HG03095 (cell line): ENCODE measurements around the gene B4GALNT4.
"Not testable (repeated sequence)": the region's sequence is repeated elsewhere in the genome, so short reads cannot be mapped to it uniquely, and the experiment has no call there.

Experiments
- ATAC-seq: cut with Tn5 transposase; IDR thresholded peaks from one replicate; pipeline ENCODE4 v1.9.1; 2021; ENCODE audit warnings: moderate library complexity; ENCODE audit not compliant: unreplicated experiment

B4GALNT4 gene

DNA sequence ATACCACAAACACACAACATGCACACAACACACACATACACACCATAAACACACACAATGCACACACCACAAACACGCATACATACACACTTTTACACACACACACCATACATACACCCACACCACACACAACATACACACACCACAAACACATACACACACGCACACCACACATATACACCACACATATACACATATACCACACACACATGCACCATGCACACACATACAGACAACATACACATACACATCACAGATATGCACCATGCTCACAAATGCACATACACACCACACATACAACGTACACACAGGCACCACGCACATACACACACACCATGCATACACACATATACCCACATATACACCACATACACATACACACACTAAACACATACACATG, 11.7 kb upstream of the B4GALNT4 start:
- ATAC-seq = no peak

DNA sequence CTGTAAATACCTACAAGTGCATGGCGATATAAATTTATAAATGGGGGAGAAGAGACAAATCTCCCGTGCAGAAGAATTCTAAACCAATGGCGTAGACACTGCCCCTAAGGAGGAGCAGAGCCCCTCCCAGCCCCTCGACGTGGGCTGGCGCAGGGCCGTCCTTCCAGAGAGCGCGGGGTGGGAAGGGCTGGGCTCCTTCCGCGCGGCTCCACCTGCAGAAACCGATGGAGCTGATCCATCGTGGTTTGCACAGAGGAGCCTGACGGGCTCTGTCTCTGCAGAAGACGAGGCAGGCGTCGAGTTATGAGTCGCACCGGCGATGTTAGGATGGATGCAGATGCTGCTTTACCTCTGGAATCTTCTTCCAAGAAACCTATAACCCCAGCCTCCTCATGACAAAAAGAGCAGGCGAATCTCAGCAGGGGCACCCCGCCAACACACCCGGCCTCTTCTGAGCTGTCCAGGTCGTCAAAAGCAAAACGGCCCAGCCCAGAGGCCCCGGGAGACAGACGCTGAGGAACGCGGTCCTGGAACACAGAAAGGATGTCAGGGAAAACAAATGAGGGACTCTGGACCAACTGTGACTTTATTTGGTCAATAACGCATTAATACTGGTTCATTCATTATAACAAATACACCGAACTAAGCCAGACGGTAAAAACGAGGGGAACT, 11.0 kb upstream of the B4GALNT4 start:
- no peak for ATAC-seq

DNA sequence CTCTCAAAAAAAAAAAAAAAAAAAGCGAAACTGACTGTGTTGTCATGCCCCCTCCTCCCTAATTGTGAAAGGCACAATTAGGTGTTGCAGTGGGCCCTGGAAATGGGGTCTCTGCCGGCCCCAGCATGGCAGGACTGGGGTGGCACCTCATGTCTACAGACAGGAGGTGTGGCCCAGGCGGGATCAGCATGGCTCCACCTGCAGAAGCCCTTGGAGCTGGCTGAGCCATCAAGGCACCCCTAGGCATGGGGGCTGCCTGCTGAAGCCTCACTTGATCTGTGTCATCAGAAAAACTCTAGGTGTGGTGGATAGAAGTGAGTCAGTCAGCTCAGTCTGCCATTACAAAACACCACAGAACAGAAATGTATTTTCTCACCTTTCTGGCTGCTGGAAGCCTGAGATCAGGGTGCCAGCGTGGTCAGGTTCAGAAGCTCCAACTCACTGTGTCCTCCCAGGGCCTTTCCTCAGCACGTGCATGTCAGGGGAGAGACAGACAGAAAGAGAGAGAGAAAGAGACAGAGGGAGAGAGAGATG, 10.1 kb upstream of the B4GALNT4 start:
- ATAC-seq = no peak

DNA sequence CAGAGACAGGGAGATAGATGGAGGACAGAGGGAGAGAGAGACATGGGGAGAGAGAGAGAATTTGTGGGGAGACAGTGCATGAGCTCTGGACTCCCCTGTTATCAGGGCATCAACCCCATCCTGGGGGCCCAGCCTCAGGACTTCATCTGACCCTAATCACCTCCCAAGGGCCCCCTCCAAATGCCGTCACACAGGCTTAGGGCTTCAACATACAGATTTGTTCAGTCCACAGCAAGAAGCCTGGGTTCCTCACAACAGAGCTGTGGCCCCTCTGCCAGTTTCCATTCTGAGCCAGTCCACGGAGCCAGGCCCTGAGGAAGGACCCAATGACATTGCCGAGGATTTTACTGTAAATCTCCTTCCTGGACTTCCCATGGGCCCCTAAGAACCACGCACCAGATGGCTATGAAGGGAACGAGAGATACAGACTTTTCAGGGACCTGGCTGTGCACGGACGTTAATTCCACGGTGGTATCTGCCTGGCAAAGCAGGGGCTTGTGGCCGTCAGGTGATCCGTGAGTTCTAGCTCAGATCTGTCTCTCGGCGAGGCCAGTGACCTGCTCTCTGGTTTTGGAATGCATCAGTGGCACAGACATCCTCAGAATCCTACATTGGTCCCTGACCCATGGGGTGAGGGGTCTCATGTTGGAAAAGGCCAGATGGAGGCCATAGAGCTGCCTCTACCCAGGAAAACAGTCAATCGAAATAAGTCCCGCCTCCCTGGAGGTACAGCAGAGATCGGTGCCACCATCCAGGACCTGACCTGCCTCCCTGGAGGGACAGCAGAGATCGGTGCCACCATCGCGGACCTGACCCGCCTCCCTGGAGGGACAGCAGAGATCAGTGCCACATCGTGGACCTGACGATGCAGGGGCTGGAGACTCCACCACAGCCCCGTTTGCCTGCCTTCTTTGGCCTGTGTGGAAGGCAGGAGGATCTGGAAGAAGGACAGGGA, 8.7 kb upstream of the B4GALNT4 start:
- ATAC-seq = no peak

DNA sequence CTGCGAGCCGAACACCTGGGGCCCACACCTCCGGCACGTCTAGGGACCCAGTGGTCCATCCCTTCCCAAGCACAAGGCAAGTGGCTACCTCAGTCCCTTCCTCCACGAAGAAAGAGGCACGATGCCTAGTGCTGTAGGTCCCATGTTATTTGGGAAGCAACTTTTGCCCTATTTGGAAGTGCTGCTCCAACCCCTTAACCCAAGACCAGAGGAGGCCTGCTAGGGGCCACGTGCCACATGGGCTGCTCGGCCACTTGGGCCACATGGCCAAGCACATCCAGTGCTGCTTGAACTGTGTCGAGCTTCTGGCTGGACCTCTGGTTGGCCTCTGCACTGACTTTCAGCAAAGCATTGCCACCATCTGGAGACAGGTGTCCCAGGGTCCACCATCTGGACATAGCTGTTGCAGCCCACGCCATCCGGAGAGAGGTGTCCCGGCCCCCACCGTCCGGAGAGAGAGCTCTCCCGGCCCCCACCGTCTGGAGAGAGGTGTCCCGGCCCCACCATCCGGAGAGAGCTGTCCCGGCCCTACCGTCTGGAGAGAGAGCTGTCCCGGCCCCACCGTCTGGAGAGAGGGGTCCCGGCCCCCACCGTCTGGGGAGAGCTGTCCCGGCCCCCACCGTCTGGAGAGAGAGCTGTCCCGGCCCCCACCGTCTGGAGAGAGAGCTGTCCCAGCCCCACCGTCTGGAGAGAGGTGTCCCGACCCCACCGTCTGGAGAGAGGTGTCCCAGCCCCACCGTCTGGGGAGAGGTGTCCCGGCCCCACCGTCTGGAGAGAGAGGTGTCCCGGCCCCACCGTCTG, 6.5 kb upstream of the B4GALNT4 start:
- ATAC-seq = no peak

DNA sequence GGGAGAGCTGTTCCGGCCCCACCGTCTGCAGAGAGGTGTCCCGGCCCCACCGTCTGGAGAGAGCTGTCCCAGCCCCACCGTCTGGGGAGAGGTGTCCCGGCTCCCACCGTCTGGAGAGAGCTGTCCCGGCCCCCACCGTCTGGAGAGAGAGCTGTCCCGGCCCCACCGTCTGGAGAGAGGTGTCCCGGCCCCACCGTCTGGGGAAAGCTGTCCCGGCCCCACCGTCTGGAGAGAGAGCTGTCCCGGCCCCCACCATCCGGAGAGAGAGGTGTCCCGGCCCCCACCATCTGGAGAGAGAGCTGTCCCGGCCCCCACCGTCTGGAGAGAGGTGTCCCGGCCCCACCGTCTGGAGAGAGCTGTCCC, 5.9 kb upstream of the B4GALNT4 start:
- ATAC-seq = not testable (repeated sequence)

DNA sequence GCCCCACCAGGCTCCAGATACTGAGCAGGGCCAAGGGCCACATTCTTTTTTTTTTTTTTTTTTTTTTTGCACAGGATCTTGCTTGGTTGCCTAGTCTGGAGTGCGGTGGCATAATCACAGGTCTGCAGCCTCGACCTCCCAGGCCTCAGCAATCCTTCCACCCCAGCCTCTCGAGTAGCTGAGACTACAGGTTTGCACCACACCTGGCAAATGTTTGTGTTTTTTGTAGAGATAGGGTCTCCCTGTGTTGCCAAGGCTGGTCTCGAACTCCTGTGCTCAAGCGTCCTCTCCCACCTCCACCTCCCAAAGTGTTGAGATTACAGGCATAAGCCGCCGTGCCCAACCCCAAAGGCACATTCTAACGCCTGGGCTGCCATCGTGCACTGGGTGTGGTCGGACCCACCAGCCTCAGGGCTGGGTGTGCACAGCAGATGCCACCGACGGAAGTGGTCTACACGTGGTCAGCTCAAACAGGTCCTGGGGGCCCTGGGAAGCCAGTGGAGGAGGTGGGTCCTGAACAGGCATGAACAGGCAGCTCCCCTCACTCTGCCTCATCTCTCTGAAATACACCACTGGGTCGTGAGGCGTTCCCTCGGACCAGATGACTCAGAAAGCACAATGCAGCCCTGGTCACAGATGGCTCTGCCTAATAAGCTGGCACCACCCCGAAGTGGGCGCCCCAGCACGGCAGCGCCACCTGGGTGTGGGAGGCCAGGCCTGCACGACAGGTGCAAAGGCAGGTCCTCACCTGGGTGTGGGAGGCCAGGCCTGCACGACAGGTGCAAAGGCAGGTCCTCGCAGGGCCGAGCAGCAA, 5.1 kb upstream of the B4GALNT4 start:
- no peak for ATAC-seq

DNA sequence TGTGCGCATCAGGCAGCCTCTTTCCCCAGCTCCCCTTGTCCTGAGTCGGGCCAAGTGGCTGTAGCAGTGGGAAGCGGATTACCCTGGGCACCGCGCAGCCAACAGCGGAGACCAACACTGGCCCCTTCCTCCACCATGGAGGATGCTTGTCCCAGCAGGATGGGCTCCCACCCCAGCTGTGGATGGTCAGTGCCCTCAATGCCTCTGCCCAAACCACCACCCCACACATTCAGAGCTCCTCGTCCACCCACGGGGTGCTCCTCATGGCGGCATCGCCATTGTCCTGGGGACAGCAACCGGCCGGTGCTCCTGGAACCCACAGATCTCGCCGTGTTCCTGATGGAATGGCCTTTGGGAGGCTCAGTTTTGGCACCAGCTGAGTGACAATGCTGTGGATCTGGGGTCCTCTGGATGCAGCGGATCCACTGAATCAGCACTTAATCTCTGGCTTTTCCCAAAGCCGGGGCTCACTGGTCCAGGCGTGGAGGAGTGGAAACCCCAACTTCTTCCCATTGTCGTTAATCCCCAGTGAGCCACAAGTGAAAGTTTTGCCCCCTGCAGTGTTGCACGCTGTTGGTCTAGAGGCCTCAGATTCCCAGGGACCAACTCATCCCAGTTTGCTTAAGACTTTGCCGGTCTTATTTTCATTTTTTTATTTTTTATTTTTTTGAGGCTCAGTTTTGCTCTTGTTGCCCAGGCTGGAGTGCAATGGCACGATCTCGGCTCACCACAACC, 4.1 kb upstream of the B4GALNT4 start:
- ATAC-seq = no peak

DNA sequence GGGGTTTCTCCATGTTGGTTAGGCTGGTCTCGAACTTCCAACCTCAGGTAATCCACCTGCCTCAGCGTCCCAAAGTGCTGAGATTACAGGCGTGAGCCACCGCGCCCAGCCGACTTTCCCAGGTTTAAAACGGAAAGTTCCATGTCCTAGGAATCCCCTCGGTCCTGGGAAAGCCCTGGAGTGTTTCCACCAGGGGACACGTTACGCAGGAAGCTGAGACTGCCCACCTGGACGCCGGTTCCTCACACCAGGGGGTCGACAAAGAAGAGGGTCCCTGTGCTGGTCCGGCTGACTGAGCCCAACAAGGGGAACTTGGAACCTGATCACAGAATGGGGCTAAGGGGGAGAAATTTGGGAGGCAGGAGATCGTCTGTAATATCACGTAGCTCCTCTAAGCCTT, 3.5 kb upstream of the B4GALNT4 start:
- ATAC-seq = no peak

DNA sequence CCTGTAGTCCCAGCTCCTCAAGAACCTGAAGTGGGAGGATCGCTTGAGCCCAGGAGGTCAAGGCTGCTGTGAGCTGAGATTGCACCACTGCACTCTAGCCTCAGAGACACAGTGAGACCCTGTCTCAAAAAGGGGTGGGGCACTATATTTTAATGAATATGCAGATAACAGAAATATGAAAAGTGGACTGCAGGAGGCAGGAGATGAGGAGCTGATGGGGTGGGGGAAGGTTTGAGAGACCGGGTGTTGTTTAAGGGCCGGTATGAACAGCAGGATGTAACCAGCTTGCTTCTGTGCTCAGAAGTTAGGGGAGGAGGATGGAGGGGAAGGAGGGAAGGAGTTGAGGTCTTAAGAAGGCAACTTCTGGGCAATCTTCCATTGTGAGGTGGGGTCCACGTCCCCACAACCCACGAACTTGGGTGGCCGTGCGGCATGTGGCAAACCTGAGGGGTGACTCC, 1.3 kb upstream of the B4GALNT4 start:
- no peak for ATAC-seq

DNA sequence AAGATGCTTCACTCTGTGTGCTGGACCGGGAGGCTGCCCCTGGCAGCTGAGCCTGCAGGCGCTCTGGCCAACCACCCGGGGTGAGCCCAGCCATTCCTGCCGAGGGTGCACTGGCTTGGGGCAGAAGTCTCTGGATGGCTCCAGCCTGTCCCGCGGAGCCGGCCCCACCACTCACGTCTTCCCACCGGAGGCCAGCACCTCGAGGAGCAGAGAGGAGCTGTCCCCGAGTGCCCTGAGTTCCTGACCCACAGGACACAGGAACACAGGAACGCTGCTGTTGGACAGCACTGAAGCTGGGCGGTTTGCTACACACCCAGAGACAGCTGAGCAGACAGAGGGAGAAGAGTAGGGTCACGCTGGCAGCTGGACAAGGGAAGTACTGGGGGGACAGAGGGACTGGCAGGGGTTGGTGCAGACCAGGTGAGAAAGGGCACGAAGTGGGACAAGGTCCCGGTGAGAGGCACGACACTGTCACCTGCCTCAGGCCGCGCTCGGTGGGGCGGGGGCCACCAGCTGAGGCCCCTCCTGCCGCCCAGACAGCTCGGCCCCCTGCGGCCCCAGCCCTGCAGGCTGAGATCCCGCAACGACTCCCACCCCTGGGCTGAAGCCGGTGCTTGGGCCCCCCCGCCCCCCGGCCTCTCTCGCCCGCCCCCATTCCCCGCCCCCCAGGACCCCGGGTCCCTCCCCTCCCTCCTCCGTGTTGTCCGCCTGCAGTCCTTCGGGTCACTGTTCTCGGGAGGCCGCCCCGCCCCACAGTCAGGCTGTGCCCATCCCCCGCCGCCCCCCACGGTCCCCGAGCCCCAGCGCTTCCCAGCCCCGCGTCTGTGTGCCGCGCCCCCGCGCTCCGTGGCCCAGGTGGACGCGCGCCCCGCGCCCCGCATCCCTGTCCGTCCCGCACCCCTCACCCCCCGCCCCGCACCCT, 624 bp upstream of the B4GALNT4 start:
- no peak for ATAC-seq

DNA sequence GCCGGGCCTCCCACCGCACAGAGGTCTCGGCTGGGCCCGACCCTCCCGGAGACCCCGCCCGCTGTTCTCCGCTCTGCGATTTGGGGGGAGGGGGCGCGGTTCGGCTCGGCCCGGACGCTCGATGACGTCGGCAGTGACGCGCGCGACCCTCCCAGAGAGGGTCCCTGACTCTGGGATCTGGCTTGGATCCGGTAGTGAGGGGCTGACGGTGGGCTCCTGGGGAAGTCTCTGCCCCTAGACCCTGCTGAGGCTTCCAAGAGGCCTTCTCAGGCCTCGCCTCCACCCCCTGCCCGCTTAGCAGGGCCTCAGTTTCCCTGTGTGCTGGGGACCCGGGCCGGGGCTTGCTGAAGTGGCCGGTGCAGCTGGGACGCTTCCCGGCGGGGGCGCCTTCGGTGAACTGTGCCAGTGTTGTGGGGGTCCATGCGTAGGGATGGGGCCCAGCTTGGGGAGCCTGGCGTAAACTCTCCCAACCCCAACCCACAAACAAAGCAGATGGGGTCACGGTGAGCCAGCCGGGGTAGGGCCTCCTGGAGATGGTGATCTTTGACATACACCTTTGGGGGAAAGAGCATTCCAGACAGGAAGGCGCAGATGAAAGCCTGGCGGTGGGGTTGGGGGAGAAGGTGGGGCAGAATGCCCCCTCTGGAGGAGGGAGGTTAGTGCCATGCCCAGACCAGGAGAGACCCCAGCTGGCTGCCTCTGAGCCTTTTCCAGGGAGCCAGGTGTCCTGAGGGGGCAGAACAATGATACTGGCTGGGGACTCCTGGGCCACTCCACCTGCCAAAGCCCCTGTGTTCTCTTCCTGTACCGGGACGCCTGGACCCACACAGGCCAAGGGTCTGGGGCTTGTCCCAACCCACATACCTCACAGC, 1.0 kb downstream of the B4GALNT4 start:
- no peak for ATAC-seq

DNA sequence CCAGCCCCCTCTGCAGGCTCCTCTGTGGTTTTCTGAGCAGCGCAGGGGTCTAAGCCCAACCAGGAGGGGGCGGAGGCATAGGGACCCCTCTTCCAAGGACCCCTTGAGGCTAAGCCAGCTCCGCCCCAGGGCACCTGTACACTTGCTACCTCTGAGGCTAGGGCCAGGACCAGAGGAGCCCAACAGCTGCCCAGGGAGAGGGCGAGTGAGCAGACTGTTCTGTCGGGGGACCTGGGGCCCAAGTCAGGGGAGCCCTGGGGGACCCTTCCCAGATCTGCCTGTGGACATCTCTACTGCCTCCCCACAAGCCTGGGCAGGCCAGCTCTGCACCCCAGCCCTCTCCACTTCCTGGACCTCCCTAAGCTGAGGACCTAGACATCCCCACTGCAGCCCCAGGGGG, 1.8 kb downstream of the B4GALNT4 start:
- no peak for ATAC-seq

DNA sequence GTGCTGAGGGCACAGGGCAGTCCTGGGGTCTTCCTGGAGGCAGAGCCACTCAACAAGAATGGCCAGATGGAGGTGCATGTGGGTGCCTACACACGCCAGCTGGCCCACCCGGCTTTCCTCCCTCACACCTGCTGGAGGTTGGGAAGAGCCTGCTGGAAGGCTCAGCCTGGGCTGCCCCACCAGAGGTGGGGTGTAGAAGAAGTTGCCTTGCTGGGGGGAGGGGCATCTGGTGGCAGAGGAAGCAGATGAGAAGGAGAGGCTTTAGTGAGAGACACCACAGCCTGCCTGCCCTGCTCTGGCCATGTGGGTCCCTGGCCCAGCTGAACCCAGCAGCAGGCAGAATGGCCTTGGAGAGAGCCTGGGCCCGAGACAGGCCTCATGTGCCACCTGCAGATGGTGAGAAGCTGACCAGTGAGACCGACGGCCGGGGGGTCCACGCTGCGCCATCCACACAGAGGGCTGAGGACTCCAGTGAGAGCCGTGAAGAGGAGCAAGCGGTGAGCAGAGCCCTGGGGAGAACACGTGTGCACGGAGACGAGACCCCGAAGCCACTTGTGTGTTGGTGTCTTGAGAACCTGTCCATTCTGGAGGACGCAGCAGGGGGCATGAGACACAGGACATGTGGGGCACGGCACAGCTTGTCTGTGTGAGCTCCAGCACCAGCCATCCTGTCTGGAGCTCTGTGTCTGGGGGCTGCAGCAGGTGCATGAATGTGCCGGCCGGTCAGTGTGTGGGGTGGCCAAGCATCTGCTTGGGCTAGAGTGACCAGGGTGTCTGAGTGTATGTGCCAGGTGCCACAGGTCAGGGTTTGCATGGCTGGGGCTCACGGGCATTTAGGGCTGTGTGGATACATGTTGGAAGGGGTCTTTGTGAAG, 2.7 kb downstream of the B4GALNT4 start:
- no peak for ATAC-seq

DNA sequence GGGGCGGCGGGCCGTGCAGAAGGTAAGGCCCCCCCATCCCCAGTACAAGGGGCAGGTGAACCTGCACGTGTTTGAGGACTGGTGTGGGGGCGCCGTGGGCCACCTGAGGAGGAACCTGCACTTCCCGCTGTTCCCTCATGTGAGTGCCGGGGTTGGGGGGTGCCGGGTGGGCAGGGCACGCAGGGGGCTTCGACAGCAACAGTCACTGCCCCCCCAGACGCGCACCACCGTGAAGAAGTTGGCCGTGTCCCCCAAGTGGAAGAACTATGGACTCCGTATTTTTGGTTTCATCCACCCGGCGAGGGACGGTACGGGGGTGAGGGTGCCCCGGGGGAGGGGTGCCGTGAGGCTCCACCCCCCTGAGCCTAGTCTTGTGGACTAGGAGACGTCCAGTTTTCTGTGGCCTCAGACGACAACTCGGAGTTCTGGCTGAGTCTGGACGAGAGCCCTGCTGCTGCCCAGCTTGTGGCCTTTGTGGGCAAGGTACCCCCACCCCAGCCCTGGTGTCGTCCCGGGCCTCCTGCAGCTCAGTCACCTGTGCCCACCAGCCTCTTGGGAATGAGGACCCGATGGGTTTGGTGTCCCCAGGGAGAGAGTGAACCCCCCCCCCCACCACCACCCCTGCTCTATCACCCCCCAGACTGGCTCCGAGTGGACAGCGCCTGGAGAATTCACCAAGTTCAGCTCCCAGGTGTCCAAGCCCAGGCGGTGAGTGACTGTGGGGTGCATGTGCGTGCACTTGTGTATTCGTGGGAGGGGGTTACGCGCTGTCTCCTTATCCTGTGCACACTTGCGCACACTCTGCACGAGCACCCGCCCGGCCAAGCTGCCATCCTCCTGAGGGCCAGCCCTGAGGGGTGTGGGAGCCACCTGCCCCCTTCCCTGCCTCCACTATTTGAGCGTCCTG, 3.8 kb downstream of the B4GALNT4 start:
- ATAC-seq = no peak
